ENCODE measurements around the gene TIAM2. TPM values are rescaled to one million over a fixed set of nuclear protein-coding genes. Genes with fewer than 3 reads are reported as not detected.

The TIAM2 gene
- total and polyA plus RNA-seq, 2 experiments from 2014 or later, result 14.2 to 24.4 TPM

DNA sequence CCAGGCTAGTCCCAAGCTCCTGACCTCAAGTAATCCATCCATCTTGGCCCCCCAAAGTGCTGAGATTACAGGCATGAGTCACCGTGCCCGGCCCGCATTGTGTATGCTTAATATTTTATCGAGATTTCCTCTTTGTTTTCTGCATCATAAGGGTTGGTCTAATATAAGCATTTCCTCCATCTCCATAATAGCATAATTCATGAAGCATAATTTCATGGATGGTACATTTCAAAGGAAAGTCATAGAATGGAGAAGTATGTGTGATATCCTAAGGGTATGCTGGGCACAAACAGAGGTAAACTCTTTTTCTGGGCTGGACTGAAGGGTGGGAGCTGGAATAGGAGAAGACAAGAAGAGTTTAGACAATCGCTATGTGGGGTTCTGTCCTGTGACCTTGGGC is 17.5 kb upstream of the TIAM2 start:
- DNase-seq (ENCODE audit: low spot score) (no peak), ATAC-seq (no peak)
- Histone ChIP-seq H3K9me2 (ENCODE audit: insufficient read depth) (no peaks in the 10 kb centered on the region), H2AFZ (no peak overlapping the region), H4K20me1 (replicated peaks; ENCODE audit: insufficient read depth) (no peaks in the 10 kb centered on the region), H3F3A (replicated peaks; ENCODE audit: low read depth) (no peaks in the 10 kb centered on the region; the same call in 1 of the 2 replicates), H3K27ac (ENCODE audit: low read depth) (no peak overlapping the region), H3K4me2 (no peak overlapping the region), H3K36me3 (ENCODE audit: insufficient read depth) (no peaks in the 10 kb centered on the region), H3K4me3 (no peak overlapping the region), H3K4me1 (ENCODE audit: insufficient read depth) (no peaks in the 10 kb centered on the region), H3K79me2 (replicated peaks; ENCODE audit: insufficient read depth) (no peaks in the 10 kb centered on the region), H3K27me3 (ENCODE audit: insufficient read depth) (no peaks in the 10 kb centered on the region)
- Mint-ChIP-seq H3K27ac (no peak overlapping the region), H3K4me1 (no peaks in the 10 kb centered on the region), H3K36me3 (ENCODE audit: low read depth) (no peaks in the 10 kb centered on the region), H3K27me3 (ENCODE audit: insufficient read depth, low read depth, poor library complexity) (peaks cover 3% of the 10 kb centered on the region), H3K4me3 (no peak overlapping the region), H3K9me3 (no peaks in the 10 kb centered on the region)
- no peak for TF ChIP-seq JUNB (IDR thresholded peaks at IDR 0.05; ENCODE audit: unreplicated experiment)
- no peak for TF ChIP-seq NANOG (IDR thresholded peaks at IDR 0.05; ENCODE audit: borderline replicate concordance)
- TF ChIP-seq STAT1 (IDR thresholded peaks at IDR 0.05; ENCODE audit: unreplicated experiment), result no peak
- no peak for TF ChIP-seq EZH2 (IDR thresholded peaks at IDR 0.05; ENCODE audit: low read depth, unreplicated experiment)
- TF ChIP-seq ZNF114 (CRISPR knock-in tag; IDR thresholded peaks at IDR 0.05), result no peak
- TF ChIP-seq, protein P1, sequence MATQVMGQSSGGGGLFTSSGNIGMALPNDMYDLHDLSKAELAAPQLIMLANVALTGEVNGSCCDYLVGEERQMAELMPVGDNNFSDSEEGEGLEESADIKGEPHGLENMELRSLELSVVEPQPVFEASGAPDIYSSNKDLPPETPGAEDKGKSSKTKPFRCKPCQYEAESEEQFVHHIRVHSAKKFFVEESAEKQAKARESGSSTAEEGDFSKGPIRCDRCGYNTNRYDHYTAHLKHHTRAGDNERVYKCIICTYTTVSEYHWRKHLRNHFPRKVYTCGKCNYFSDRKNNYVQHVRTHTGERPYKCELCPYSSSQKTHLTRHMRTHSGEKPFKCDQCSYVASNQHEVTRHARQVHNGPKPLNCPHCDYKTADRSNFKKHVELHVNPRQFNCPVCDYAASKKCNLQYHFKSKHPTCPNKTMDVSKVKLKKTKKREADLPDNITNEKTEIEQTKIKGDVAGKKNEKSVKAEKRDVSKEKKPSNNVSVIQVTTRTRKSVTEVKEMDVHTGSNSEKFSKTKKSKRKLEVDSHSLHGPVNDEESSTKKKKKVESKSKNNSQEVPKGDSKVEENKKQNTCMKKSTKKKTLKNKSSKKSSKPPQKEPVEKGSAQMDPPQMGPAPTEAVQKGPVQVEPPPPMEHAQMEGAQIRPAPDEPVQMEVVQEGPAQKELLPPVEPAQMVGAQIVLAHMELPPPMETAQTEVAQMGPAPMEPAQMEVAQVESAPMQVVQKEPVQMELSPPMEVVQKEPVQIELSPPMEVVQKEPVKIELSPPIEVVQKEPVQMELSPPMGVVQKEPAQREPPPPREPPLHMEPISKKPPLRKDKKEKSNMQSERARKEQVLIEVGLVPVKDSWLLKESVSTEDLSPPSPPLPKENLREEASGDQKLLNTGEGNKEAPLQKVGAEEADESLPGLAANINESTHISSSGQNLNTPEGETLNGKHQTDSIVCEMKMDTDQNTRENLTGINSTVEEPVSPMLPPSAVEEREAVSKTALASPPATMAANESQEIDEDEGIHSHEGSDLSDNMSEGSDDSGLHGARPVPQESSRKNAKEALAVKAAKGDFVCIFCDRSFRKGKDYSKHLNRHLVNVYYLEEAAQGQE (IDR thresholded peaks at IDR 0.05; ENCODE audit: unreplicated experiment), result no peak
- no peak for TF ChIP-seq ZNF331 (CRISPR knock-in tag; IDR thresholded peaks at IDR 0.05; ENCODE audit: low read depth)

DNA sequence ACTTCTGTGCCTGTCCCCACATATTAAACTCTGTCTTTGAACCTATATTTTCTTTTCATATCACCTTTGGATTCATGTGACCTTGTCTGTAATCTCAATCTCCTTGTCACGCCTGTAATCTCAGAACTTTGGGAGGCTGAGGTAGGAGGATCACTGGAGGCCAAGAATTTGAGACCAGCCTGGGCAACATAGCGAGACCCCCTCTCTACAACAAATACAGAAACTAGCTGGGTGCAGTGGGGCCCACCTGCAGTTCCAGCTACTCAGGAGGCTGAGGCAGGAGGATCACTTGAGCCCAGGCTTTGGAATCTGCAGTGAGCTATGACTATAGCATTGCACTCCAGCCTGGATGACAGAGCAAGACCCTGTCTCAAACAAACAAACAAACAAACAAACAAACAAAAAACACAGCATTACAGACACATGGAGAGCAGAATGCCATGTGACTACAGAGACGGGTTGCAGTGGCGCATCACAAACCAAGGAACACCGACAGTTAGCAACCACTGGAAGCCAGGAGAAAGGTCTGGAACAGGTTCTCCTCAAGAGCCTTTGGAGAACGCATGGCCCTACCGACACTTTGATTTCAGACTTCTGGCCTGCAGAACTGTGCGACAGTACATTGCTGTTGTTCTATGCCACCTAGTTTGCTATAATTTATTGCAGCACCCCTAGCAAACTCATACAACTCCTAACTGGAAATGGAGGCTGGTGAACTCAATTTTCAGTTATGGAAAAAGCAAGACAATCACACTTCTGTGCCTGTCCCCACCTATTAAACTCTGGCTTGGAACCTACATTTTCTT is 14.6 kb upstream of the TIAM2 start:
- no peaks in the 10 kb centered on the region for H3K36me3 Mint-ChIP-seq (ENCODE audit: low read depth)
- Histone ChIP-seq H4K20me1 (replicated peaks; ENCODE audit: insufficient read depth) (no peaks in the 10 kb centered on the region), H3K27me3 (ENCODE audit: insufficient read depth) (no peaks in the 10 kb centered on the region), H3K4me3 (no peak overlapping the region), H3K4me2 (no peak overlapping the region), H3K36me3 (ENCODE audit: insufficient read depth) (no peaks in the 10 kb centered on the region), H3K27ac (ENCODE audit: low read depth) (no peak overlapping the region), H3K9me2 (ENCODE audit: insufficient read depth) (no peaks in the 10 kb centered on the region), H3K79me2 (replicated peaks; ENCODE audit: insufficient read depth) (no peaks in the 10 kb centered on the region), H2AFZ (no peak overlapping the region), H3F3A (replicated peaks; ENCODE audit: low read depth) (no peaks in the 10 kb centered on the region; the same call in 1 of the 2 replicates), H3K4me1 (ENCODE audit: insufficient read depth) (no peaks in the 10 kb centered on the region)
- TF ChIP-seq POLR2AphosphoS5 (IDR thresholded peaks at IDR 0.05; ENCODE audit: low read depth) (no peak), CREB1 (CRISPR knock-in tag; IDR thresholded peaks at IDR 0.05; ENCODE audit: low read depth) (no peak), ZNF114 (CRISPR knock-in tag; IDR thresholded peaks at IDR 0.05) (no peak), EZH2 (IDR thresholded peaks at IDR 0.05; ENCODE audit: low read depth, unreplicated experiment) (no peak), EZH2phosphoT487 (IDR thresholded peaks at IDR 0.05; ENCODE audit: unreplicated experiment) (no peak), STAT1 (IDR thresholded peaks at IDR 0.05; ENCODE audit: unreplicated experiment) (no peak)
- TF ChIP-seq, protein P1 (IDR thresholded peaks at IDR 0.05; ENCODE audit: unreplicated experiment), result no peak
- TF ChIP-seq, protein P2, sequence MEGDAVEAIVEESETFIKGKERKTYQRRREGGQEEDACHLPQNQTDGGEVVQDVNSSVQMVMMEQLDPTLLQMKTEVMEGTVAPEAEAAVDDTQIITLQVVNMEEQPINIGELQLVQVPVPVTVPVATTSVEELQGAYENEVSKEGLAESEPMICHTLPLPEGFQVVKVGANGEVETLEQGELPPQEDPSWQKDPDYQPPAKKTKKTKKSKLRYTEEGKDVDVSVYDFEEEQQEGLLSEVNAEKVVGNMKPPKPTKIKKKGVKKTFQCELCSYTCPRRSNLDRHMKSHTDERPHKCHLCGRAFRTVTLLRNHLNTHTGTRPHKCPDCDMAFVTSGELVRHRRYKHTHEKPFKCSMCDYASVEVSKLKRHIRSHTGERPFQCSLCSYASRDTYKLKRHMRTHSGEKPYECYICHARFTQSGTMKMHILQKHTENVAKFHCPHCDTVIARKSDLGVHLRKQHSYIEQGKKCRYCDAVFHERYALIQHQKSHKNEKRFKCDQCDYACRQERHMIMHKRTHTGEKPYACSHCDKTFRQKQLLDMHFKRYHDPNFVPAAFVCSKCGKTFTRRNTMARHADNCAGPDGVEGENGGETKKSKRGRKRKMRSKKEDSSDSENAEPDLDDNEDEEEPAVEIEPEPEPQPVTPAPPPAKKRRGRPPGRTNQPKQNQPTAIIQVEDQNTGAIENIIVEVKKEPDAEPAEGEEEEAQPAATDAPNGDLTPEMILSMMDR (conservative IDR thresholded peaks at IDR 0.05; ENCODE audit: low read depth in 2 of 2), result no peak
- TF ChIP-seq, protein P3, sequence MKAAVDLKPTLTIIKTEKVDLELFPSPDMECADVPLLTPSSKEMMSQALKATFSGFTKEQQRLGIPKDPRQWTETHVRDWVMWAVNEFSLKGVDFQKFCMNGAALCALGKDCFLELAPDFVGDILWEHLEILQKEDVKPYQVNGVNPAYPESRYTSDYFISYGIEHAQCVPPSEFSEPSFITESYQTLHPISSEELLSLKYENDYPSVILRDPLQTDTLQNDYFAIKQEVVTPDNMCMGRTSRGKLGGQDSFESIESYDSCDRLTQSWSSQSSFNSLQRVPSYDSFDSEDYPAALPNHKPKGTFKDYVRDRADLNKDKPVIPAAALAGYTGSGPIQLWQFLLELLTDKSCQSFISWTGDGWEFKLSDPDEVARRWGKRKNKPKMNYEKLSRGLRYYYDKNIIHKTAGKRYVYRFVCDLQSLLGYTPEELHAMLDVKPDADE (IDR thresholded peaks at IDR 0.05), result no peak
- H3K27me3 Mint-ChIP-seq (ENCODE audit: insufficient read depth, low read depth, poor library complexity), result peaks cover 3% of the 10 kb centered on the region
- no peak for DNase-seq (ENCODE audit: low spot score)
- no peak overlapping the region for H3K4me3 Mint-ChIP-seq
- no peaks in the 10 kb centered on the region for H3K4me1 Mint-ChIP-seq
- no peaks in the 10 kb centered on the region for H3K9me3 Mint-ChIP-seq
- no peak for ATAC-seq
- H3K27ac Mint-ChIP-seq, result no peak overlapping the region
